Tibial nerve (tissue), 4 donors: ENCODE results near the gene DCDC1. TPM values are rescaled to one million over a fixed set of nuclear protein-coding genes. Genes with fewer than 3 reads are reported as not detected.

Experiments used
- DNase-seq, 2 donors: peaks; one replicate each; pipeline ENCODE4 v3.0.0-alpha.2; 2019; ENCODE audit warnings: low spot score in 2 of 2
- H3K27ac ChIP-seq, 4 donors: fragments of 200-600 bp; sonication (generic) in 3 of 4; one replicate each; pipeline ENCODE4 v1.5.1; 2017 to 2019; ENCODE audit warnings: mild to moderate bottlenecking in 1 of 4
- H3K27me3 ChIP-seq, 2 donors: fragments of 200-600 bp; sonication (generic) in 1 of 2; one replicate each; pipeline versions ENCODE4 v1.5.1 to v1.6.0; 2017 to 2019
- H3K36me3 ChIP-seq, 3 donors: fragments of 200-600 bp; sonication (generic); one replicate each; pipeline ENCODE4 v1.5.1; 2018 to 2019
- H3K4me1 ChIP-seq, 4 donors: fragments of 200-600 bp; sonication (generic) in 3 of 4; one replicate each; pipeline ENCODE4 v1.5.1; 2017 to 2019
- H3K4me3 ChIP-seq, 4 donors: fragments of 200-600 bp; sonication (generic) in 3 of 4; one replicate each; pipeline ENCODE4 v1.5.1; 2017 to 2019; ENCODE audit warnings: mild to moderate bottlenecking in 1 of 4, moderate library complexity in 1 of 4
- H3K9me3 ChIP-seq, 4 donors: fragments of 200-600 bp; sonication (generic) in 3 of 4; one replicate each; pipeline ENCODE4 v1.5.1; 2017 to 2019
- EP300 ChIP-seq, 2 donors: sonication (generic); formaldehyde crosslinking; IDR thresholded peaks; one replicate each; pipeline ENCODE4 v1.6.1; 2017; ENCODE audit warnings: antibody characterized with exemption in 2 of 2, mild to moderate bottlenecking in 1 of 2
- POLR2A ChIP-seq, 2 donors: fragments of 450-650 bp; IDR thresholded peaks; one replicate each; pipeline ENCODE4 v1.6.1; 2017; ENCODE audit warnings: antibody characterized with exemption in 2 of 2, mild to moderate bottlenecking in 2 of 2, moderate library complexity in 2 of 2
- WGBS, 2 donors: methylation state at CpG; one replicate each; pipeline ENCODE4 v1.1.5; 2018; 5-methylcytosine and 5-hydroxymethylcytosine counted together
- total RNA-seq, 4 donors: library from RNA; depleted of rRNA; stranded (reverse); fragments of >200 nt; gene quantifications; one replicate each; pipeline ENCODE4 v1.1.0, GENCODE V29; 2016
- TF ChIP-seq, protein P1 (sequence below), 5 experiments: fragments of 200-600 bp in 3 of 5; fragments of 450-650 bp in 2 of 5; sonication (generic) in 3 of 5; IDR thresholded peaks; one replicate each; pipeline ENCODE4 v1.5.1; 2016 to 2019; ENCODE audit warnings: antibody characterized with exemption in 5 of 5, mild to moderate bottlenecking in 3 of 5, moderate library complexity in 2 of 5

Gene DCDC1
- total RNA-seq, 4 donors from 2014 or later: 1.1 to 6.1 (median 1.9) TPM

DNA sequence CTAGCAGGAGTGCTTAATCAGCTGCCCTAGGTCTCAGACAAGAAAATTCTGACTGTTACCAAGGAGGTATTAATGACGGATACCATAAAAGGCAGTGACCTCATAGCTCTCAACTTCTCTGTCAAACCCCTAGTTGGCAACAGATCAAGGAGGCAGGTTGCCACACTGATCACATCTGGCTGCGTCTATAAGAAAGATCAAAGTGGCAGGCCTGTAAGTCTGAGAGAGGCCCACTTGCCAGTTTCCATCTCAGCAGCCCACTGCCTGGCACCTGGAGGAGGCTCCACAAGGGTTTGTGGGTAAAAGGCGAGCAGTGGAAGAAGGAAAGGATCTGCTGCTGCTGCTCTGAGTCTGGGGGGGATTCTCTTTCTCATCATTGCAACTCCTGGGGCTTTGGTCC is 543.8 kb downstream of the DCDC1 start:
- Histone ChIP-seq H3K27me3 (no peaks in the 10 kb centered on the region), H3K27ac (no peak overlapping the region), H3K9me3 (no peaks in the 10 kb centered on the region), H3K4me1 (no peaks in the 10 kb centered on the region), H3K36me3 (no peaks in the 10 kb centered on the region), H3K4me3 (no peak overlapping the region)
- DNase-seq: no peak
- TF ChIP-seq EP300 (IDR thresholded peaks at IDR 0.05) (no peak), POLR2A (IDR thresholded peaks at IDR 0.05) (no peak)
- TF ChIP-seq, protein P1, sequence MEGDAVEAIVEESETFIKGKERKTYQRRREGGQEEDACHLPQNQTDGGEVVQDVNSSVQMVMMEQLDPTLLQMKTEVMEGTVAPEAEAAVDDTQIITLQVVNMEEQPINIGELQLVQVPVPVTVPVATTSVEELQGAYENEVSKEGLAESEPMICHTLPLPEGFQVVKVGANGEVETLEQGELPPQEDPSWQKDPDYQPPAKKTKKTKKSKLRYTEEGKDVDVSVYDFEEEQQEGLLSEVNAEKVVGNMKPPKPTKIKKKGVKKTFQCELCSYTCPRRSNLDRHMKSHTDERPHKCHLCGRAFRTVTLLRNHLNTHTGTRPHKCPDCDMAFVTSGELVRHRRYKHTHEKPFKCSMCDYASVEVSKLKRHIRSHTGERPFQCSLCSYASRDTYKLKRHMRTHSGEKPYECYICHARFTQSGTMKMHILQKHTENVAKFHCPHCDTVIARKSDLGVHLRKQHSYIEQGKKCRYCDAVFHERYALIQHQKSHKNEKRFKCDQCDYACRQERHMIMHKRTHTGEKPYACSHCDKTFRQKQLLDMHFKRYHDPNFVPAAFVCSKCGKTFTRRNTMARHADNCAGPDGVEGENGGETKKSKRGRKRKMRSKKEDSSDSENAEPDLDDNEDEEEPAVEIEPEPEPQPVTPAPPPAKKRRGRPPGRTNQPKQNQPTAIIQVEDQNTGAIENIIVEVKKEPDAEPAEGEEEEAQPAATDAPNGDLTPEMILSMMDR (IDR thresholded peaks at IDR 0.05): no peak
- WGBS, 2 donors: 79 to 80% methylated on average over 3 of the region's 3 CpGs

DNA sequence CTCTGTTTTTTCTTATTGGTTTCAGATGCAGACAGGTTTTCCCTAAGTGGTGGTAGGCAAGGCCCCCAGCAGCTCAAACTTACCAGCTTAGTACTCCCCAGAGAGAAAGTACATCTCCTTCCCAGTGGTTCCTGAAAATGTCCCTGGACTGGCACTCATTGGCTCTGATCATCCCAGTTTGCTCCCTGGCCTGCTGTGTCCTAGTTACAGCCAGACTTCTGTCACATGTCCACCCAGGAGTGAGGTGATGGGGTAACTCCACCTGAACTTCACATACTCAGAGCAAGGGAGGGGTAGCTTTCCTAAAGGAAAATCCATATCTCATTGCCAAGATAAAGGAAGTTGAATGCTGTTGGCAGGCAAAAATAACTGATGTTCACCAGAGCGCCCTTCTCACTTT is 546.4 kb downstream of the DCDC1 start:
- TF ChIP-seq EP300 (IDR thresholded peaks at IDR 0.05): no peak
- TF ChIP-seq, protein P1 (IDR thresholded peaks at IDR 0.05): no peak
- no peak for TF ChIP-seq POLR2A (IDR thresholded peaks at IDR 0.05)
- Histone ChIP-seq H3K9me3 (no peaks in the 10 kb centered on the region), H3K4me1 (no peaks in the 10 kb centered on the region), H3K27me3 (no peaks in the 10 kb centered on the region), H3K4me3 (no peak overlapping the region), H3K36me3 (no peaks in the 10 kb centered on the region), H3K27ac (no peak overlapping the region)
- DNase-seq: no peak
- WGBS, 2 donors: 95 to 100% methylated on average over 1 of the region's 1 CpG

DNA sequence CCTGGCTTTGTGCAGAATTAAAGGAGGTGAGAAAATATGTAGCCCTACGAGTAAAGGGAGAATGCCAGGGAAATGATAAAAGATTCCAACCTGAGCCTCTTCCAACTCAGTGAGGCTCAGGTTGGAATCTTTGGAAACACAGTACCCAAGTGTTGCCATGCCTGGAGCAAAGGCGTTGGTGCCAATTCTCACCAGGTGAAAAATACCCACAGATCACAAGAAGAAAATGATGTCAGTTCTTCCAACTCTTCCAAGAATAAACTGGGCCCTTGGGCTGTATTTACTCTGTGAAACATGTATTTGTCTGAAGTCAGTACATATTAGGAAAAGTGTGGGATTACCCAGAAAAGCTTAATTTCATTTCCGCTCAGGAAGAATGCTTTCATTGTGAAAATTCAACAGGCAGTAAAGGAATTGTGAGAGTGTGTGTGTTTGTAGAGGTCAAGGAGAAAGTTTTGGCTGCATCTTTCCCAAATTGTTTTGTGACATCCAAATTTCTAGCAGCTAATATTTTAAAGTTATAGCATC is 548.0 kb downstream of the DCDC1 start:
- TF ChIP-seq, protein P1 (IDR thresholded peaks at IDR 0.05): no peak
- TF ChIP-seq POLR2A (IDR thresholded peaks at IDR 0.05): no peak
- WGBS, 2 donors: 58 to 68% methylated on average over 3 of the region's 3 CpGs
- Histone ChIP-seq H3K36me3 (no peaks in the 10 kb centered on the region), H3K27ac (no peak overlapping the region), H3K27me3 (no peaks in the 10 kb centered on the region), H3K4me1 (no peaks in the 10 kb centered on the region), H3K9me3 (no peaks in the 10 kb centered on the region), H3K4me3 (no peak overlapping the region)
- no peak for DNase-seq

DNA sequence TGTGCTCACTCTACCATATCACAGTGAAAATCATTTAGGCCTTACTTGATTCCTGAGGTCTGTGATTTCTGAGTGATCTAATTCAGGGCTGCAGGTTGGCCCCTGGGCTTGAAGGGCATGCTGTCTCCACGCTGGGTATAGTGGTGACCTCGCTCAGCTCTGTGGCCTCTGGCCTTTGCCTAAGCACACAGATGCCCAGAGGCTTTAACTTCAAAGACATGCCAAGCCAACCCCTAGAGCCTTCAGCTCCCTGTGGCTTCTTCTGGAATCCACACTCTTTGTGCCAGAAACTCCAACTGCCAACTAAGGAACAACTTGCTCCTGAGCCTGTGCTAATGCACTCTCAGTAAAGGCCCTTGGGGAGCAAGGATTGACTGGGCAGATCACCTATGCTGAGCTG is 550.8 kb downstream of the DCDC1 start:
- Histone ChIP-seq H3K27ac (no peak overlapping the region), H3K27me3 (no peaks in the 10 kb centered on the region), H3K36me3 (no peaks in the 10 kb centered on the region), H3K4me1 (no peaks in the 10 kb centered on the region), H3K9me3 (no peaks in the 10 kb centered on the region), H3K4me3 (no peak overlapping the region)
- no peak for DNase-seq
- TF ChIP-seq, protein P1 (IDR thresholded peaks at IDR 0.05): no peak
- TF ChIP-seq POLR2A (IDR thresholded peaks at IDR 0.05) (no peak), EP300 (IDR thresholded peaks at IDR 0.05) (no peak)
- WGBS, 2 donors: 56 to 64% methylated on average over 2 of the region's 2 CpGs

DNA sequence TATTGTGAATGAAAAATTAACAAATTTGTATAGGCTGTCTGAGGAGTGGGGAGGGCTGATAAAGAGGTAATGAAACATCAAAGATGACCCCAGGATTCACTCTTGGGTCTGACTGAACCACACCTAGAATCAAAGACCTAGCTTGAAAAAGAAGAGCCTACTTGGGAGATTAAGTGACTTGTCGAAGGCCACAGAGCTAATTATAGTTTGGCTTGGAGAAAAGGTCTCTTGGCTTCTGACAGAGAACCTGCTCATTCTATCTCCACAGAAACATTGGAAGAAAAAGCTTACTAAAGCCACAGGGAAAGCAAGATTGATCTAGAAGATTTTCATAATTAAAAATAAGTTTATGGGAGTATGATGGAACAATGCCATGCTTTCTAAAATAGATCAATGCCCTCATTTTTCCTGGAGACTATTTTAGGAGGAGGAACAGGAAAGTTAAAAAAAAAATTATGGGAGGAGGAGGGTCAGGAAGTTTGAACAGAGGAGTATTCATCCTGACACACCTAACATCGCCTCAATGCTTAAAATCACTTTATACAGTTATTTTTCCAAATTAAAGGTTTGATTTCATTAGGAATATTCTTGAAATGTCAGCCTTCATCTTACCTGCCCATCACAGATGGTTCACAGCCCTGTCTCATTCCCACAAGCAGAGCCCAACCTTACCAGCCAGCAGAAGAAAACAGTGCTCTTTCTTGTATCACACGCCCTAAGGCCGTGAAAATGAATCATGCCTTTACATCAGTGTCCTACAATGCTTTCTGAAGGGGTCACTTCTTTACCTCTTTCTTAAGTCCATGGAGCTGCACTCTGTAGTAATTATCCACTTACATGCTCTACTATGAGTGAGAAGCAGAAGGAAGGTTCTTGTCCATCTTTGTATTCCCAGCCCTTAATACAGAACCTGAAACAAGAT is 552.3 kb downstream of the DCDC1 start:
- H3K4me3 ChIP-seq: no peak overlapping the region
- 37 to 50% methylated on average over 4 of the region's 4 CpGs for WGBS, 2 donors
- H3K36me3 ChIP-seq: no peaks in the 10 kb centered on the region
- no peaks in the 10 kb centered on the region for H3K9me3 ChIP-seq
- no peak overlapping the region for H3K27ac ChIP-seq
- no peak for TF ChIP-seq EP300 (IDR thresholded peaks at IDR 0.05)
- no peaks in the 10 kb centered on the region for H3K4me1 ChIP-seq
- no peaks in the 10 kb centered on the region for H3K27me3 ChIP-seq
- DNase-seq: no peak
